GM12878 (cell line): ENCODE measurements around the gene OGA. TPM values are rescaled to one million over a fixed set of nuclear protein-coding genes. Genes with fewer than 3 reads are reported as not detected.

Experiments used
- BCL3 ChIP-seq: IDR thresholded peaks from 2 replicates; pipeline ENCODE4 v1.6.1; 2011; ENCODE audit warnings: borderline replicate concordance, low read depth, mild to moderate bottlenecking, moderate library complexity, low read length; ENCODE audit not compliant: insufficient read depth, poor library complexity, severe bottlenecking
- REST ChIP-seq: IDR thresholded peaks from 2 replicates; pipeline ENCODE4 v1.6.1; 2012; ENCODE audit warnings: mild to moderate bottlenecking, low read depth, low read length
- TARDBP ChIP-seq: IDR thresholded peaks from 2 replicates; pipeline ENCODE4 v1.6.1; 2016; ENCODE audit warnings: borderline replicate concordance
- USF2 ChIP-seq: IDR thresholded peaks from 2 replicates; pipeline ENCODE4 v1.6.1; 2011; ENCODE audit warnings: low read depth, low read length, improper control_type of control experiment, borderline replicate concordance
- ZBTB11 ChIP-seq: fragments of 450-650 bp; formaldehyde crosslinking; IDR thresholded peaks from 2 replicates; pipeline ENCODE4 v1.5.0; 2022; ENCODE audit warnings: mild to moderate bottlenecking, missing genetic modification characterization
- polyA plus RNA-seq, 11 experiments: library from polyadenylated mRNA; depleted of rRNA in 4 of 11; unstranded in 6 of 11; stranded (reverse) in 5 of 11; fragments of >200 nt; fragmentation: Nextera tagmentation in 4 of 11; fragmentation: Illumina TruSeq in 1 of 11; extraction: Ambion mirVana in 4 of 11; extraction: Trizol in 1 of 11; gene quantifications; 1 replicate in 1 of 11; 2 replicates in 10 of 11; pipeline versions ENCODE4 v1.2.1 to v1.2.3, GENCODE V29; 2011 to 2016; ENCODE audit warnings: inconsistent platforms in 2 of 11, missing spikeins in 2 of 11, low read depth in 1 of 11
- total RNA-seq, 4 experiments: library from RNA; depleted of rRNA in 3 of 4; stranded (reverse); fragments of >200 nt in 3 of 4; fragmentation: Illumina TruSeq in 1 of 4; extraction: Trizol in 1 of 4; gene quantifications; 2 replicates each; pipeline versions ENCODE4 v1.2.1 to v1.2.3, GENCODE V29; 2013 to 2021

Gene OGA
- total and polyA plus RNA-seq, 10 of the 15 experiments (the other 5 are each of a cell fraction or from before 2014, with no cell fraction given), result 23.0 to 145 (median 85.2) TPM

GRCh38 chr10:101818119-101818871 lies at the start of gene OGA (continued):
- TF ChIP-seq ZBTB11 (no peak), REST (peak; percentile 60), TARDBP (peak; percentile 66; the same call in 1 of the 2 replicates), BCL3 (no peak), USF2 (no peak)
